GM21737 (cell line): ENCODE data around the gene CDKN1A.
"Not testable (repeated sequence)": the region's sequence is repeated elsewhere in the genome, so short reads cannot be mapped to it uniquely, and the experiment has no call there.

Experiments used
- ATAC-seq: cut with Tn5 transposase; IDR thresholded peaks from one replicate; pipeline ENCODE4 v1.9.1; 2021; ENCODE audit warnings: mild to moderate bottlenecking, moderate library complexity; ENCODE audit not compliant: unreplicated experiment

The CDKN1A gene

GRCh38 chr6:36717871-36718540 is 39.5 kb downstream of the CDKN1A start:
- ATAC-seq: no peak

- ATAC-seq: no peak
These were observed 40.0 kb downstream of the CDKN1A start for GRCh38 chr6:36718560-36718959.

DNA sequence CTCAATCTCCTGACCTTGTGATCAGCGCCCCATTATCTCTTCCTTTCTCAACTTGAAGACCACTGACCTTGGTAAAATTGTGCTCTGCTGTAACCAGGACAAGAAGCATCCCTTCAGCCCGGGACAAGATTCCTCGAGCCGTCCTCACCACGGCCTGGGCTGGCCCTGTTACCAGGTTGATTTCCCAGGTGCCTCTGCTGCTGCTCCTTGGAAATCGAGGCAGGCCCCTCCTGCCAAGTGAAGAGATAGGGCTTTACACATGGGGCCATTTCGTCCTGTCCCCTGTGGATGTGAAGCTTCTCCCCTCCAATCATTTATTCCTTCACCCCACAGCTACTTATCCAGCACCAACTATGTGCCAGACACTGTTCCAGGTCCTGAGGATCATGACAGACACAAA is 40.6 kb downstream of the CDKN1A start:
- no peak for ATAC-seq

DNA sequence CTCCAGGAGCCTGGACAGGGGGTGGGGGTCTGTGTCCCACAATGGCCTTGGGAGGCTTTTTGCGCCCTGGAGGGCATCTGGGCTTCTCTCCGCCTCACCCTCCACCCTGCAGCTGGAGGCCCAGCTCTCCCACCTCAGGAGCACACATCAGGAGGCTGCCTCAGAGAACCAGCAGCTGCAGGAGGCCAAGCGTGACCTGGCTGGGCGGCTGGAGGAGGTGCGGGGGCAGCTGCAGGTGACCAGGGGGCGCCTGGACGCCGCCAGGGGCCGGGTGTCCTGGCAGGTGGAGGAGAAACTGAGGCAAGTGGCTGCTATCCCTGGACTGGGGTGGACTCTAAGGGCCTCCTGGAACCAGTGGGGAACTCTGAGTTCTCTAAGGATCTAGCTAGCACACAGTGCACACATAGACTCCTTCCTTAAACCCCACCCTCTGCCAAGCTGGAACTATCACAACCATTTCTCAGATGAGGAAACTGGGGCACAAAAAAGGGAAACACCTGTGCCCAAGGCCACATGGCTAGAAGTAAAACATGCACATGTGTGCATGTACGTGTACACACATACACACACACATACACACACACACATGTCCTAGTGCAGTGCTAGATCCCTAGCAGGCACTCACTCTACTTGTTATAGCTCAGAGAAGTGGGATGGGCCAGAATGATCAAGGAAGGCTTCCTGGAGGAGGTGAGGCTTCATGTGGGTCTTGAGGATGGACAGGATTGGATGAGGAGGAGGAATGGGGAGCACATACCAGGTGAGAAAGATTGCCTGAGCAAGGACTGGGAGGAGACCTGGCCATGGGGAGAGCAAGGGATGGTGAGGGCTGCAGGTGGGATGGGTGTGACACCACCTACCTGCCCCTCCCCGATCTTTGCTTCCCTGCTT is 42.0 kb downstream of the CDKN1A start:
- no peak for ATAC-seq

DNA sequence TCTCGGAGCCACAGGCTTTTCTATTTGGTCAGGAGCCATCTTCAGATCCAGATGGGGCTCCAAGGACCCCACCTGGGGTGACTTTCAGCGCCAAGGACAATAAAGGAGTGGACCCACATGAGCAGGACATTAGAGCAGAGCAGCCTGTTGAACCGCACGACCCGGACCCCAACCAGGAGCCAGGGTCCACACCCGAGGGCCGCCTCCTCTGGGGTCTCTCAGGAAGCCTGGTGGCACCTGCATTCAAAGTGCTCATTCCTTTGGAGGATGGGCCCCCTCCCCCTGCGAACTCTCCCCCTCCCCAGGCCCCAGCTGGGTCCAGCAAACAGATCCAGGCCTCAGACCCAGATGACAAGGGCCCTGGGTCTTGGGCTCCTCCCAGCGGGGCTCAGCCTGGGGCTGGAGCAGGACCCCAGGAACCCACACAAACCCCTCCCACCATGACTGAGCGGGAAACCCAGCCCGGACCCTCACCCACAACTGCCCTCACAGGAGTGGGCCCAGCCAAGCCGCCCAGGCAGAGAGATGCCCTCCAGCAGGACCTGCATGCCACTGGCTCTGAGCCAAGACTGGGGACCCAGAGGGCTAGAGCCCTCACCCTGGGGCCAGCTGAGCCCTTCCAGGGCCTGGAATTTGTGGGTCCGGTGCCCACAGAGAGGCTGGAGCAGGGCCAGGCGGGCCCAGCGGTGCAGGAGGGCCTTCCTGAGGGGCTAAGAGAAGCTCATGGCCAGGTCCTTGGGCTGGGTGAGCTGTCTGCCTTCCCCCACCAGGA is 43.0 kb downstream of the CDKN1A start:
- no peak for ATAC-seq

- no peak for ATAC-seq
These were observed 43.9 kb downstream of the CDKN1A start for GRCh38 chr6:36722365-36722764.

- no peak for ATAC-seq
These were observed 44.4 kb downstream of the CDKN1A start for GRCh38 chr6:36722879-36723278.

DNA sequence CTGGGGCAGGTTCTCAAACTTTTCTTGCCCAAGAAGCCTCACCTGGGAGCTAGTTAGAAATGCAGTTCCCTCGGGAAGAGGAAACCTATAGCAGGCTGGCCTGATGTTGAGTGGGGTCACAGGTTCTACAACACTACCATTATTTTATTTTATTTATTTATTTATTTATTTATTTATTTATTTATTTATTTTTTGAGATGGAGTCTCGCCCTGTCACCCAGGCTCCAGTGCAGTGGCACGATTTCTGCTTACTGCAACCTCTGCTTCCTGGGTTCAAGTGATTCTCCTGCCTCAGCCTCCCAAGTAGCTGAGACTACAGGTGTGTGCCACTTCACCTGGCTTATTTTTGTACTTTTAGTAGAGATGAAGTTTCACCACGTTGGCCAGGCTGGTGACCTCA is 45.5 kb downstream of the CDKN1A start:
- not testable (repeated sequence) for ATAC-seq

- ATAC-seq: no peak
These were observed 46.2 kb downstream of the CDKN1A start for GRCh38 chr6:36724514-36725390.

GRCh38 chr6:36725581-36725980 is 47.1 kb downstream of the CDKN1A start:
- ATAC-seq: no peak

- ATAC-seq: no peak
These were observed 49.0 kb downstream of the CDKN1A start for GRCh38 chr6:36727505-36728021.

DNA sequence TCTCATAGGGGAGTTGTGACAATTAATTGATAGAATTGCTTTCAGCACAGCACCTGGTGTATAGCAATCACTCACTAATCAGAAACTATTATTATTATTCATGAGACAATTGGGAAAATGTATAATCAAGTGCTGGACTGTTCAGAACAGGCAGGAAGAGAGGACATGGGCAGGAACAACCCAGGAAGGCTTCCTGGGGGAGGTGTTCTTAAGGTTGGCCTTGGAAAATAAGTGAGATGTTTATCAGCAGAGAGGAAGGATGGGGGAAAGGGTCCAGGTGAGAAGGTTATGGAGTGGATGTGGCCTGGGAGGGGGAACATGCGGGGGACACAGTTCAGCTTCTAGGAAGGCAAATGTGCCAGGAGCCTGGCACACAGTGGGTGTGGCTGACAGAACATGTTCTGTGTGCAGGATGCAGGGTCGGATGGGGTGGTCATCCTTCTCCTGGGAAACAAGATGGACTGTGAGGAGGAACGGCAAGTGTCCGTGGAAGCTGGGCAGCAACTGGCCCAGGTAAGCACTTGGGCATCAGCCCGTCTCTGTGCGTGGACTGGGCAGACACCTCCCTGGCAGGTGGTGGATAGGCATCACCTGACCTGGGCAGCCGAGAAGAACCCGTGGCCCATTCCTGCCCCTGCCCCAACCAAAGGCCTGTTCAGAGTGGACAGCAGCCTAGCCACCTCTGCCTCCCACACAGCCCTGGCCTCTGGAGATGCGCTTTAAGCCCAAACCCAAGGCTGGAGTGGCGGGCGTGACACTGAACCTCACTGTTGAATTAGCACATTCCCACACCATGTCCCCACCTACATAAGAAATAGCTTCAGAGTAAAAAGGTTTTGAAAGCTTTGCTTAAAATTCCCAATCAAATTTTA is 50.0 kb downstream of the CDKN1A start:
- ATAC-seq: no peak

DNA sequence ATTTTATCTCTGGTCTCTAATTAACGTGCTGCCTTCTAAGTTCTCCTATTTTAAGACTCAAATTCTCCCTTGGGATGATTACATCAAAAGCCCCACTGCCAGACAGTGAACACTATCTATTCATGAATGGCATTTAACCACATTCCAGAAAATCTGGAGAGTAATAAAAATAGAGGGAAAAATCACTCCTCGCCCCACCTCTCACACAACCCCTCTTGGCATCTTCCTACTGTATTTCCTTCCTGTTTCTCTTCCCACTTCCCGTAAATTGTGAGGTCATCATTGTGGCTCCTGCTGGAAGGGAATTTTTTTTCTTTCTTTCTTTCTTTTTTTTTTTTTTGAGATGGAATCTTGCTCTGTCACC is 50.6 kb downstream of the CDKN1A start:
- ATAC-seq: no peak

DNA sequence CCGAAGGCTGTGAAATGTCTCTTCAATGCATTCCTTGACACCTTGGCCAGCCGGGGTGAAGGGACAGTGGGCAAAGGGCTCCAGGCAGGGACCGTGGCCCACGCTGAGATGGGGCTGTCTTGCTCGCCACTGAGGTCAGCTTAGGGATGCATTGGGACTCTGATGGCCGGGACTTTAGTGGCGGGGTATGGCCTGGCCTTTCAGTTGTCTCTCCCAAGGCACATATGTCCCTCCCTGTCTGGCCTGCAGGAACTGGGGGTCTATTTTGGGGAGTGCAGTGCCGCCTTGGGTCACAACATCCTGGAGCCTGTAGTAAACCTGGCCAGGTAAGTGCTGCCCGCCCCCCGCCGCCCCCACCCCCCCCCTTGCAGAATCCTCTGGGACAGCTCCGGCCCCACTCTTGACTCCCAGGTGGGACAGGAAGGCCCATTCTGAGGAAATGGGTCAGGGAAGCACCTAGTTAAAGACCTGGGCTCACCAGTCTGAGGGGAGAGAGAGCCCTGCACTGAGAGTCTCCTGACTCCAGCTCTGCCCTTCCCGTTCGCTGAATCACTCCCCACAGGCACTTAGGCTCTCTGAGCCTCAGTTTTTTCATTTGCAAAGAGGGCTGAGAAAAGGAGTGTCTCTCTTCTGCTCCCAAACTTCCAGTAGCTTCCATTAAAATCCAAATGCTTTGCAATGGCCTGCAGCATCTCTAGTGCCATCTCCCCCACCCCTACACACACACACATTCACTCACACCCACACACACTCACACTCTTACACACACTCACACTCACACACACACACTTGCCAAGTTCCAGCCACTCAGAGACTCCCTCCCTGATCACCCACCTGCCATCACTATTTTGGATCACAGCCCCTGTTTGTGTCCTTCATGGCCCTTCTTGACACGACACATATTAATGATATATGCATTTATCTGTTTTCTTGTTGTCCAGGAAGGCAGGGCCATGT is 52.2 kb downstream of the CDKN1A start:
- no peak for ATAC-seq

DNA sequence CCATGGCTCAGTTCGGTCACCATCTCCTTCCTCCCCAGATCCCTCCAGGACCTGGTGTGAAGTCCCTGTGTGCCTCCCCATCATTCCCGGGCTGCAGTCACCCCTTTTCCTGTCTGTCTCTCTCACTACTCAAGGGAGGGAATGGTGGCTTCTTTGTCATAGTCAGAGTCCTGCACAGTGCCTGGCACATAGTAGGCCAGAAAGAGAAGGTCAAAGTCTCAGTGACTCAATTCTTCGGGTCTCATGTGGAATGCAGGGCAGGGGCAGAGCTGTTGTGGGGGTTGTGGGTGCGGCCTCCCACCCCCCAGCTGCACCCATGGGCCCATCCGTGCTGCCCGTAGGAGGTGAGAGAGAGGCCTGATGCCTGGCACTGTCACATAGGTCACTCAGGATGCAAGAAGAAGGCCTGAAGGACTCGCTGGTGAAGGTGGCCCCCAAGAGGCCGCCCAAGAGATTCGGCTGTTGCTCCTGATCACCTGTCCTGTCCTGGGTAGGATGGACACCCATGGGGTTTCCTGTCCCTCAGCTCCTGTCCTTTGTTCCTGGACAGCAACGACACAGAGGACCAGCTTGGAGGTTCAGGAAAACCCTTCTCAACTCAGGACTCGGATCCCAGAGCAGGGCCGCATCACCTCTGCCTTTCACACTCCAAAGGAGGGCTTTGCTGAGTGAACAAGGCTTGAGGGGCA is 53.3 kb downstream of the CDKN1A start:
- no peak for ATAC-seq

GRCh38 chr6:36733300-36733699 is 54.8 kb downstream of the CDKN1A start:
- ATAC-seq: no peak

- ATAC-seq: no peak
These were observed 56.1 kb downstream of the CDKN1A start for GRCh38 chr6:36734486-36735060.
